SU-DHL-6 (cell line): ENCODE results near the gene IPO8.

Experiments used
- H2AFZ ChIP-seq: fragments of 200-600 bp; sonication (generic); 2 replicates; pipeline ENCODE4 v1.6.1; 2014; ENCODE audit warnings: low read depth, mild to moderate bottlenecking, moderate library complexity, mixed read lengths, antibody characterized with exemption, low read length; ENCODE audit not compliant: severe bottlenecking
- H3F3A ChIP-seq: fragments of 200-600 bp; shearing (Covaris generic); 2 replicates; pipeline ENCODE4 v1.6.0; 2016; ENCODE audit warnings: antibody characterized with exemption, mild to moderate bottlenecking; ENCODE audit not compliant: insufficient read depth
- H3K27ac ChIP-seq: fragments of 200-600 bp; sonication (generic); 2 replicates; pipeline ENCODE4 v1.5.1; 2016; ENCODE audit warnings: low read depth, mild to moderate bottlenecking, low read length, moderate library complexity, mixed read lengths
- H3K27me3 ChIP-seq: fragments of 200-600 bp; sonication (generic), shearing (Covaris generic); 2 replicates; pipeline ENCODE4 v1.6.0; 2014; ENCODE audit warnings: mild to moderate bottlenecking, low read length
- H3K36me3 ChIP-seq: fragments of 200-600 bp; sonication (generic); 2 replicates; pipeline ENCODE4 v1.6.1; 2014; ENCODE audit warnings: mild to moderate bottlenecking, low read length, mixed read lengths
- H3K4me2 ChIP-seq: fragments of 300-600, 200-600 bp; shearing (Covaris generic), sonication (generic); 2 replicates; pipeline ENCODE4 v1.6.0; 2014; ENCODE audit warnings: low read length, low read depth, mild to moderate bottlenecking; ENCODE audit not compliant: poor library complexity, severe bottlenecking
- H3K4me3 ChIP-seq: fragments of 200-600 bp; sonication (generic); 2 replicates; pipeline ENCODE4 v1.5.1; 2014; ENCODE audit warnings: antibody characterized with exemption, low read length, mild to moderate bottlenecking, mixed read lengths; ENCODE audit not compliant: insufficient read depth, poor library complexity, severe bottlenecking
- H3K79me2 ChIP-seq: fragments of 200-600 bp; sonication (generic); 2 replicates; pipeline ENCODE4 v1.6.1; 2014; ENCODE audit warnings: mild to moderate bottlenecking, low read length, moderate library complexity; ENCODE audit not compliant: insufficient read depth
- H3K9ac ChIP-seq: fragments of 200-600 bp; sonication (generic); 2 replicates; pipeline ENCODE4 v1.7.0; 2014; ENCODE audit warnings: mild to moderate bottlenecking, low read length
- H3K9me2 ChIP-seq: fragments of 200-600 bp; sonication (generic); replicated peaks from 2 replicates; pipeline ENCODE4 v1.6.1; 2014; ENCODE audit warnings: low read length; ENCODE audit not compliant: insufficient read depth
- H3K9me3 ChIP-seq: fragments of 200-600 bp; sonication (generic); 2 replicates; pipeline ENCODE4 v1.6.1; 2014; ENCODE audit warnings: low read length, mixed read lengths; ENCODE audit not compliant: insufficient read depth
- H4K20me1 ChIP-seq: fragments of 200-600 bp; sonication (generic); 2 replicates; pipeline ENCODE4 v1.6.1; 2014; ENCODE audit warnings: low read depth, mild to moderate bottlenecking, antibody characterized with exemption, low read length, moderate library complexity, mixed read lengths
- CTCF ChIP-seq: fragments of 200-600 bp; sonication (generic); IDR thresholded peaks from one replicate; pipeline ENCODE4 v1.5.1; 2017; ENCODE audit warnings: antibody characterized with exemption, mild to moderate bottlenecking, low read length, moderate library complexity; ENCODE audit not compliant: insufficient read depth, poor library complexity, severe bottlenecking
- EZH2phosphoT487 ChIP-seq: fragments of 200-600 bp; sonication (generic), shearing (Covaris generic); conservative IDR thresholded peaks from 2 replicates; pipeline ENCODE4 v1.6.1; 2018; ENCODE audit warnings: mild to moderate bottlenecking, antibody characterized with exemption, low read length, moderate library complexity, mixed read lengths

The IPO8 gene

GRCh38 chr12:30603129-30603528, 92.5 kb downstream of the IPO8 start:
- Histone ChIP-seq H3K36me3 (no peaks in the 10 kb centered on the region), H2AFZ (no peak overlapping the region), H3K9ac (no peak overlapping the region), H3K27me3 (no peaks in the 10 kb centered on the region), H3K9me2 (no peaks in the 10 kb centered on the region), H3F3A (no peaks in the 10 kb centered on the region), H3K27ac (no peak overlapping the region), H3K4me3 (no peak overlapping the region), H3K9me3 (no peaks in the 10 kb centered on the region), H3K79me2 (no peaks in the 10 kb centered on the region), H4K20me1 (no peaks in the 10 kb centered on the region), H3K4me2 (no peak overlapping the region)
- TF ChIP-seq CTCF, result no peak
- no peak for TF ChIP-seq EZH2phosphoT487

GRCh38 chr12:30602678-30603077, 93.0 kb downstream of the IPO8 start:
- Histone ChIP-seq H3K9me3 (no peaks in the 10 kb centered on the region), H3F3A (no peaks in the 10 kb centered on the region), H4K20me1 (no peaks in the 10 kb centered on the region), H3K27me3 (no peaks in the 10 kb centered on the region), H3K79me2 (no peaks in the 10 kb centered on the region), H2AFZ (no peak overlapping the region), H3K4me2 (no peak overlapping the region), H3K4me3 (no peak overlapping the region), H3K9ac (no peak overlapping the region), H3K36me3 (no peaks in the 10 kb centered on the region), H3K27ac (no peak overlapping the region), H3K9me2 (no peaks in the 10 kb centered on the region)
- no peak for TF ChIP-seq CTCF
- no peak for TF ChIP-seq EZH2phosphoT487

GRCh38 chr12:30599608-30600007, 96.1 kb downstream of the IPO8 start:
- H3K9me2 ChIP-seq, result no peaks in the 10 kb centered on the region; the same call in 1 of the 2 replicates
- H3K27me3 ChIP-seq, result no peaks in the 10 kb centered on the region
- H3K79me2 ChIP-seq, result no peaks in the 10 kb centered on the region
- no peaks in the 10 kb centered on the region for H4K20me1 ChIP-seq
- no peak for TF ChIP-seq CTCF
- TF ChIP-seq EZH2phosphoT487, result no peak
- no peak overlapping the region for H3K9ac ChIP-seq
- no peak overlapping the region for H3K4me3 ChIP-seq
- no peak overlapping the region for H3K27ac ChIP-seq
- no peaks in the 10 kb centered on the region for H3F3A ChIP-seq
- no peaks in the 10 kb centered on the region for H3K36me3 ChIP-seq
- no peak overlapping the region for H3K4me2 ChIP-seq
- no peaks in the 10 kb centered on the region for H3K9me3 ChIP-seq
- H2AFZ ChIP-seq, result no peak overlapping the region
